ENCODE data around the gene S100A5.

- TF ChIP-seq CTCF (IDR thresholded peaks at IDR 0.05) (no peak), POLR2A (IDR thresholded peaks at IDR 0.05) (no peak)
Observed at GRCh38 chr1:153541641-153542590, 1.2 kb upstream of the S100A5 start.

Data from esophagus squamous epithelium (tissue), 4 donors.